ENCODE measurements around the gene MAPRE2.

DNA sequence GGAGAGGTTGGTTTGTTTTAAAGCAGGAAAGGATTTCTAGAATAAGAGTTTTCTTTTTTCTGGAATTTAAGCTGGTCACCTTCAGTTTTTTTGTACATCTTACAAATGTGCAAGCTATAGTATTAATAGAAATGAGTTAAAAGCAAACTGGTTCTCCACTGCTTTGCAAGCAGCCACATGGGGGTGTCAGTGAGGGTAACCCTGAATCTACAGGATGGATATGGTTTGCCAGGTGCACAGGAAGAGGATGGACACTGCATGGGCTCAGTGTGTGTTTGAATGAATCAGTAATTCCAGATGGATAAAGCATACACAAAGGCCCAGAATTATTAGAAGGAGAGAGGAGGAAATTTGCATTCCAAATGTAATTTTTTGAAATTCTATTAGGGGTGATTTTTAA lies 89.0 kb downstream of the MAPRE2 start:
- TF ChIP-seq, protein P1, sequence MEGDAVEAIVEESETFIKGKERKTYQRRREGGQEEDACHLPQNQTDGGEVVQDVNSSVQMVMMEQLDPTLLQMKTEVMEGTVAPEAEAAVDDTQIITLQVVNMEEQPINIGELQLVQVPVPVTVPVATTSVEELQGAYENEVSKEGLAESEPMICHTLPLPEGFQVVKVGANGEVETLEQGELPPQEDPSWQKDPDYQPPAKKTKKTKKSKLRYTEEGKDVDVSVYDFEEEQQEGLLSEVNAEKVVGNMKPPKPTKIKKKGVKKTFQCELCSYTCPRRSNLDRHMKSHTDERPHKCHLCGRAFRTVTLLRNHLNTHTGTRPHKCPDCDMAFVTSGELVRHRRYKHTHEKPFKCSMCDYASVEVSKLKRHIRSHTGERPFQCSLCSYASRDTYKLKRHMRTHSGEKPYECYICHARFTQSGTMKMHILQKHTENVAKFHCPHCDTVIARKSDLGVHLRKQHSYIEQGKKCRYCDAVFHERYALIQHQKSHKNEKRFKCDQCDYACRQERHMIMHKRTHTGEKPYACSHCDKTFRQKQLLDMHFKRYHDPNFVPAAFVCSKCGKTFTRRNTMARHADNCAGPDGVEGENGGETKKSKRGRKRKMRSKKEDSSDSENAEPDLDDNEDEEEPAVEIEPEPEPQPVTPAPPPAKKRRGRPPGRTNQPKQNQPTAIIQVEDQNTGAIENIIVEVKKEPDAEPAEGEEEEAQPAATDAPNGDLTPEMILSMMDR (IDR thresholded peaks at IDR 0.05): no peak
- no peak for TF ChIP-seq POLR2A (IDR thresholded peaks at IDR 0.05)
